ENCODE results near the gene DDIAS. TPM values are rescaled to one million over a fixed set of nuclear protein-coding genes. Genes with fewer than 3 reads are reported as not detected.
"Not testable (repeated sequence)": the region's sequence is repeated elsewhere in the genome, so short reads cannot be mapped to it uniquely, and the experiment has no call there.

The DDIAS gene
- total RNA-seq, 1 donor from 2014 or later: 3.7 TPM

- DNase-seq: no peak
Measured at GRCh38 chr11:82969811-82970210, 68.3 kb downstream of the DDIAS start.

GRCh38 chr11:82970507-82971083, 69.1 kb downstream of the DDIAS start:
- DNase-seq: not testable (repeated sequence)

GRCh38 chr11:82971519-82971946, 70.0 kb downstream of the DDIAS start:
- not testable (repeated sequence) for DNase-seq

- DNase-seq: no peak
Measured at GRCh38 chr11:82972103-82972502, 70.6 kb downstream of the DDIAS start.

GRCh38 chr11:82974135-82974534, 72.6 kb downstream of the DDIAS start:
- no peak for DNase-seq

- no peak for DNase-seq
Measured at GRCh38 chr11:82974851-82975250, 73.3 kb downstream of the DDIAS start.

GRCh38 chr11:82975882-82976281, 74.3 kb downstream of the DDIAS start:
- DNase-seq: no peak

GRCh38 chr11:82976786-82977185, 75.2 kb downstream of the DDIAS start:
- no peak for DNase-seq

GRCh38 chr11:82978422-82979099, 77.0 kb downstream of the DDIAS start:
- DNase-seq: no peak

- DNase-seq: no peak
Measured at GRCh38 chr11:82979824-82980223, 78.3 kb downstream of the DDIAS start.

GRCh38 chr11:82980292-82980691, 78.8 kb downstream of the DDIAS start:
- no peak for DNase-seq

GRCh38 chr11:82980947-82981346, 79.4 kb downstream of the DDIAS start:
- no peak for DNase-seq

GRCh38 chr11:82981852-82982251, 80.3 kb downstream of the DDIAS start:
- no peak for DNase-seq

Other genes starting within 250 kb of the DDIAS start
- 1.9 TPM for gene FAM181B, start 167.9 kb upstream of the DDIAS start, total RNA-seq
- 76.4 TPM for gene PRCP, start 1.3 kb upstream of the DDIAS start, total RNA-seq
- gene RAB30, start 170.2 kb downstream of the DDIAS start, total RNA-seq: 39.3 TPM

Measured in tongue (tissue), 2 donors.